Activated B cell treated with CpG ODN at 0.5 μM for 24 hours (primary cell): ENCODE results near the gene NFIA. TPM values are rescaled to one million over a fixed set of nuclear protein-coding genes. Genes with fewer than 3 reads are reported as not detected.

Experiments
- ATAC-seq: fragments of 200-7000 bp; cut with Tn5 transposase; one replicate; pipeline ENCODE4 v1.10.0; 2021; ENCODE audit warnings: low read depth, mild to moderate bottlenecking, moderate library complexity
- CTCF ChIA-PET: fragments of 350-600 bp; sonication (Branson Sonifier 250); formaldehyde crosslinking; loops from one replicate; lab custom pipeline; 2021; ENCODE audit warnings: antibody characterized with exemption; lab: Charles Lee
- POLR2A ChIA-PET: fragments of 350-600 bp; sonication (Branson Sonifier 250); formaldehyde crosslinking; loops from one replicate; lab custom pipeline; 2021; ENCODE audit warnings: antibody characterized with exemption; lab: Charles Lee
- DNase-seq: peaks from one replicate; pipeline ENCODE4 v3.0.0; 2022
- H3K27ac Mint-ChIP-seq: one replicate; pipeline ENCODE4 v1.8.0; 2020; ENCODE audit warnings: mixed read lengths
- H3K27me3 Mint-ChIP-seq: one replicate; pipeline ENCODE4 v1.8.0; 2021; ENCODE audit warnings: mixed read lengths
- H3K36me3 Mint-ChIP-seq: one replicate; pipeline ENCODE4 v1.8.0; 2021; ENCODE audit warnings: low read depth, mixed read lengths
- H3K4me1 Mint-ChIP-seq: one replicate; pipeline ENCODE4 v1.8.0; 2021; ENCODE audit warnings: mixed read lengths
- H3K4me3 Mint-ChIP-seq: one replicate; pipeline ENCODE4 v1.8.0; 2020; ENCODE audit warnings: mild to moderate bottlenecking, mixed read lengths
- H3K9me3 Mint-ChIP-seq: one replicate; pipeline ENCODE4 v1.8.0; 2020; ENCODE audit warnings: mixed read lengths
- CTCF ChIP-seq: fragments of 200-600 bp; IDR thresholded peaks from one replicate; pipeline ENCODE4 v1.8.0; 2022; ENCODE audit warnings: antibody characterized with exemption, mild to moderate bottlenecking
- intact Hi-C: fragments of 100-400 bp; cut with micrococcal nuclease; formaldehyde crosslinking; loops from one replicate; pipeline ENCODE4 v1.15.1; 2024
- total RNA-seq: library from RNA; stranded (reverse); gene quantifications from 2 replicates; pipeline ENCODE4 v1.2.3, GENCODE V29; 2022

The NFIA gene
- total RNA-seq, 1 donor from 2014 or later = 0.13 TPM

GRCh38 chr1:61261595-61261994, 179.2 kb downstream of the NFIA start:
- H3K36me3 Mint-ChIP-seq = no peaks in the 10 kb centered on the region
- H3K27ac Mint-ChIP-seq = no peak overlapping the region
- no peak for ATAC-seq
- no peak overlapping the region for H3K4me3 Mint-ChIP-seq
- TF ChIP-seq CTCF = no peak
- CTCF ChIA-PET = no interaction called here
- peaks cover 4% of the 10 kb centered on the region for H3K27me3 Mint-ChIP-seq
- intact Hi-C loops = no loop called here
- no peak for DNase-seq
- H3K9me3 Mint-ChIP-seq = no peaks in the 10 kb centered on the region
- POLR2A ChIA-PET = no interaction called here
- no peaks in the 10 kb centered on the region for H3K4me1 Mint-ChIP-seq

DNA sequence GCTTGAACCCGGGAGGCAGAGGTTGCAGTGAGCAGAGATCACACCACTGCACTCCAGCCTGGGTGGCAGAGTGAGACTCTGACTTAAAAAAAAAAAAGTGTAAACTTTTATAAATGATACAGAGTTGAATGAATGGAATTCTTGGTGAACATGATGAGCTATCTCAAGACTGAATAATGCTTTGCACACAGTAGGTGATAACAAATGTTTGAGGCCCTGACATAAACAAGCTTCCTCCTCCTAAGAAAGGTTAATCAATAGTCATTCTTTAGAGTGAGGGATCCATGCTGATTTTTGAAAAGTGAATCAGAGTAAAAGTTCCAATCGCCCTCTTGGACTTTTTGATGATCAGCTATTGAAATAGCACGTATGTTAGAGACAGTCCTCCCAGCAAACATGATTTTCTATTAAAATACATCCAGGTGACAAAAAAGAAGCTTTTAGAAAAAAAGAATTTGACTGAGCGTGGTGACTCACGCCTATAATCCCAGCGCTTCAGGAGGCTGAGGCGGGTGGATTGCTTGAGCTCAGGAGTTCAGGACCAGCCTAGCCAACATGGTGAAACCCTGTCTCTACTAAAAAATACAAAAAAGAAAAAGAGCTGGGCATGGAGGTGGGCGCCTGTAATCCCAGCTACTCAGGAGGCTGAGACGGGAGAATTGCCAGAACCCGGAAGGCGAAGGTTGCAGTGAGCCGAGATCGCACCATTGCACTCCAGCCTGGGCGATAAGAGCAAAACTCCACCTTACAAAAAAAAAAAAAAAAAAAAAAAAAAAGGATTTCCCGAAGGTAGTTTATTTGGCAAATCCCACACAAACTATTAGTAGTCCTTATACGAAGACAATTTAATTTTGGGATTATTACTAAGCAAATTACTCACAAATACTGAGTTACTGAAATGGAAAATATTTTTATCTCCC, 181.8 kb downstream of the NFIA start:
- no peaks in the 10 kb centered on the region for H3K36me3 Mint-ChIP-seq
- H3K9me3 Mint-ChIP-seq = no peaks in the 10 kb centered on the region
- H3K4me1 Mint-ChIP-seq = no peaks in the 10 kb centered on the region
- no peak for TF ChIP-seq CTCF
- H3K27ac Mint-ChIP-seq = no peak overlapping the region
- DNase-seq = no peak
- ChIA-PET CTCF (no interaction called here), POLR2A (no interaction called here)
- ATAC-seq = no peak
- peaks cover 2% of the 10 kb centered on the region for H3K27me3 Mint-ChIP-seq
- intact Hi-C loops = no loop called here
- no peak overlapping the region for H3K4me3 Mint-ChIP-seq

DNA sequence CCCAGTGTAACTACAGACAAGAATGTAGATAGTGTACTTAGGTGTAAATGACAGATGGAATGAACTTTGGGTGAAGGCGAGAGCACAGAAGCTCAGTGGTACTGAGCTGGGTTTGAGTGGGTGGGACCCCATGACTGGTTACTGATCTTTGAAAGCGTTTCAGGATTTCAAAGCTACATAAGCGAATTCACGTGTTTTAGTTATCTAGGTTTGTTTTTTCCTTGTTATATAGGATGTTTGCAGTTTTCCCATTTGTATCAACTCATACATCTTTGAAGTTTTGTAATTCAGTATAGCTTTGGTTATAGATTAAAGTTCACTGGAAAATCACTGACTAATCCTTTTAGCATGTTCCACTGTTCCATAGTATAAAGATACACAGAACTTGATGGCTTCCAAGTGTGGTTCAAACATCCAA, 182.5 kb downstream of the NFIA start:
- no peak for TF ChIP-seq CTCF
- H3K27ac Mint-ChIP-seq = no peak overlapping the region
- DNase-seq (no peak), ATAC-seq (no peak)
- H3K4me3 Mint-ChIP-seq = no peak overlapping the region
- H3K36me3 Mint-ChIP-seq = no peaks in the 10 kb centered on the region
- intact Hi-C loops = no loop called here
- H3K27me3 Mint-ChIP-seq = peaks cover 2% of the 10 kb centered on the region
- H3K9me3 Mint-ChIP-seq = no peaks in the 10 kb centered on the region
- ChIA-PET POLR2A (no interaction called here), CTCF (no interaction called here)
- H3K4me1 Mint-ChIP-seq = no peaks in the 10 kb centered on the region

- Mint-ChIP-seq H3K27me3 (peaks cover 2% of the 10 kb centered on the region), H3K4me1 (no peaks in the 10 kb centered on the region), H3K36me3 (no peaks in the 10 kb centered on the region), H3K4me3 (no peak overlapping the region), H3K27ac (no peak overlapping the region), H3K9me3 (no peaks in the 10 kb centered on the region)
- ATAC-seq (no peak), DNase-seq (no peak)
- ChIA-PET POLR2A (no interaction called here), CTCF (no interaction called here)
- intact Hi-C loops = no loop called here
- TF ChIP-seq CTCF = no peak
These were observed 183.3 kb downstream of the NFIA start for GRCh38 chr1:61265665-61266064.

DNA sequence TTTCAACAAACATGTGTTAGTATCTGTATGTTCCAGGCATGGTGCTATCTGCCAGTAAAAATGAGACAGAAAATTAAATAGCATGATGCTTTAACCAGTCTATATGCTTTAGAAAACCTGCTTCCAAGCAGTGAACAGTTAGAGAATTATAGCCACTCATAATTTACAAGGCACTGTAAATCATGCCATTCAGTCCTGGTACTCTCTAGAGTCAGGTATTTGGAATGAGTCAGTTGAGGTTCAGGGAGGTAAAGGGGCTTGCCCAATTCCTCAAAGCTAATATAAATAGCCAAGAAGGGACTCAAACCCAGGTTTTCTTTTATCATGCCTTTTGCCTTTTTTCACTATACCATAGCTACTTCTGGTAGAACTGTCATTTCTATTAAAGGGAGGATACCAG, 184.4 kb downstream of the NFIA start:
- intact Hi-C loops = no loop called here
- TF ChIP-seq CTCF = no peak
- Mint-ChIP-seq H3K9me3 (no peaks in the 10 kb centered on the region), H3K4me3 (no peak overlapping the region), H3K4me1 (no peaks in the 10 kb centered on the region), H3K36me3 (no peaks in the 10 kb centered on the region), H3K27me3 (peaks cover 2% of the 10 kb centered on the region), H3K27ac (no peak overlapping the region)
- ATAC-seq (no peak), DNase-seq (no peak)
- ChIA-PET POLR2A (no interaction called here), CTCF (no interaction called here)
